ENCODE results near the gene NTRK1.

GRCh38 chr1:156912310-156912709 lies 51.6 kb downstream of the NTRK1 start:
- TF ChIP-seq CTCF (conservative IDR thresholded peaks at IDR 0.05; ENCODE audit: low read depth, low read length) (no peak), POLR2A (IDR thresholded peaks at IDR 0.05; ENCODE audit: low read depth, low read length) (no peak)
